GM21515 (cell line): ENCODE measurements around the gene CYB5A.

Experiments
- ATAC-seq: cut with Tn5 transposase; IDR thresholded peaks from one replicate; pipeline ENCODE4 v1.9.1; 2021; ENCODE audit not compliant: unreplicated experiment

Gene CYB5A

DNA sequence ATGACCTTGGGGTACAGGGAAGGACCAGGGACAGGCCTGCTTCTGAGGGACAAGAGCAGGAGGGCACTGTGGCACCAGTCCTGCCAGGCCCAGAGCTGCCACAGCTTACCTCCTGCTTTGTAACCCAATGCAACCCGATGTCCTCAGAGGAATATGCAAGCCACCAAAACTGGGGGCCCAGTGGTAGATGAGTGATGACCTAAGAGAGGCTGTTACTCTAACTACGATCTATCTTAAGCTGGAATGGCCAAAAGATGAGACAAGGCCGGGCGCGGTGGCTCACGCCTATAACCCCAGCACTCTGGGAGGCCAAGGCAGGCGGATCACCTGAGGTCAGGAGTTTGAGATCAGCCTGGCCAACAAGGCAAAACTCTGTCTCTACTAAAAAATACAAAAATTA, 12.8 kb downstream of the CYB5A start:
- ATAC-seq: no peak

DNA sequence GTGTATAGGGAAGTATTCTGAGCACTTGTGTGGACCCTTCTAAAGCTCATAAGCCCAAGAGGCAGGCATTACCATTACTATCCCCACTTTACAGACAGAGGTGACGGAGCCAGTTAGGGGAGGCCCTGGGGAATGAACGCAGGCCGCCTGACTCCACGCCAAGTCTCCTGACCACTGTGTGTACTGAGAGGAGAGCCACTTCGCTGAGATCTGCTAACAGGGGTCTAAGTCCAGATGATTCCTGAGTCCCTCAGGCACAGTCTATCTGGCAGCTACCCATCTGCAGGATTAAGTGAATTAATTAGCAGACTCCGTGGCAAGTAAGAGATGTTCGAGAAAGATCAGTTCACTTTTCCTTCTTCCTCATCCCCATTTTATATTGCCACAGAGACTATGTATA, 13.7 kb downstream of the CYB5A start:
- ATAC-seq: no peak

DNA sequence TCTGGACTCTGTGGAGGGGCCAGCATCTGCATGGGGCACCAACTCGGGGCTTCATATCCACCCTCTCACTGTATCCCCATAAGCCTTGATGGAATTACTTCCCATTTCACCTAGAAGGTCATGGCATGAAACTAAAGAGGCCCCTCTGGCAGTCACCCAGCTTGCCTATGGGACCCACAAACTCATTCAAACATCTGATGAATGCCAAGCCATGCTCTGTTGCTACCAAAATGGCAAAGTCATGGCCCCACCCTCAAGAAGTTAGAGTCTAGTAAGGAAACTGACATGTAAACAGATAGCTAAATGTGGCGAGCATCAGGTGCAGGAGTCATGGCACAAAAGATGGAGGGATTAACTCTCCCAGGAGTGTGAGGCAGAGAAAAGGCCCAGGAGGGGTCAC, 14.5 kb downstream of the CYB5A start:
- no peak for ATAC-seq

DNA sequence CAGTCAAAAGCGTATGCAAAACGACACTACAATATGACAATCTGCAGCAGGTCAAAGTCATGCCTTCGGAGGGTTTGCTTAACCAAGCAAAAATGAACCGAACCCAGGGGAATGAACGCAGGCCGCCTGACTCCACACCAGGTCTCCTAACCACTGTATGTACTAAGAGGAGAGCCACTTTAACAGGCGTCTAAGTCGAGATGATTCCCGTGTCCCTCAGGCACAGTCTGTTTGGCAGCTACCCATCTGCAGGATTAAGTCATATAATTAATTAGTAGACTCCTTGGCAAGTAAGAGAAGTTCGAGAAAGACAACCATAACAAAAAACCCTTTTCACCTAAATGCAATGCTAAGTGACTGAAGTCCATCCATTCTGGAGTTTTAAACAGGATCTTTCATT, 15.2 kb downstream of the CYB5A start:
- no peak for ATAC-seq

DNA sequence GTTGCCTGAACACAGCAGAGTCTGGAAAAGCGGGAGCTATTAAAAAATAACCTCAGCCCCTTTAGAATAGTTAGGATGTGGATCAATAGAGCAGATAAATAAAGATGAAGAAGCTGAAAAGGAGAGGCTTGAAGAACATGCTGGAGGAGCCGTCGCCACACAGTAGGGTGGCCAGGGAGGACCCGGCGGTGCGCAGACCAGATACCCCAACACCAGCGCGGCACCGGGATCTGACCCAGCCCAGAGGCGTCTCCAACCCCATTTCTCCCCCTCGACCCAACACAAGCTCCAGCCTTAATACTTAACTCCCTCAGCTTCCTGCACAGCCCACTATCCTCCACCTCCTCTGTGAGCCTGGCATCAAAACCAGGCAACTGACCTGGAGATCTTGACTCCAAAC, 16.0 kb downstream of the CYB5A start:
- no peak for ATAC-seq

DNA sequence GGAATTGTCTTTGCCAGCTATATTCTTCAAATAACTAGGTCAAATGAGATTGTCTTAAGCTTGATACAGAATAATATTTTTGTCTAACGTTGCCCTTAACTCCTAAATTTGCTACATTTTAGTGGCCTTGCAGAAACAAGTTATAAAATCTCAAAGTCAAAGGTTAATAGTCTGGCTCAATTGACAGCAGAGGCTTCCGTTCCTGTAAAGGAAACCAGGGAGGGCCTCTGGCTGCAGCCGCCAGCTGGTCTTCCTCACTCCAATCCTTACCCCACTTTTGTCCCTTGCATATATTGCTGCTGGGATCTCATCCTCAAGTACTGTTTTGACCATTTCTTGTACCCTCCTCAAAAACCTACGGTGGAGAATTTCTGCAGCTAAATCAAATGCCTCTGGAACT, 17.1 kb downstream of the CYB5A start:
- no peak for ATAC-seq

DNA sequence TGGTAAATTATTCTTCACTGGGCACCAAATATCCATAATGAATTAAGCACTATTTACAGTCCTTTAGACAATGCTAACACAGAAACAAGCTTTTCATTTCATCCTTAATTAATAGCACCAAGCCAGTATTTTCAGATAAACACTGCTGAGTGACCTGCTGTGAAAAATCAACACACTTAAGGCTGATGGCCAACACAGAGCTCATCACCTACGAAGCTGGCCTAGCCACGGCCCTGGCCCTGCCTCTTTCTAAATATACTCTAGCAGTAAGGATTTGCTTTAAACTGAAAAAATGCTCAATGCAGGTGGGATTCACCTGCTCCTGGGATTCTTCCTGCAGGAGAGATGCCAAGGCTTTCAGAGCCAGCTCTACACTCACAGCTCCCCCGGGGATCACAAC, 18.4 kb downstream of the CYB5A start:
- ATAC-seq: no peak

DNA sequence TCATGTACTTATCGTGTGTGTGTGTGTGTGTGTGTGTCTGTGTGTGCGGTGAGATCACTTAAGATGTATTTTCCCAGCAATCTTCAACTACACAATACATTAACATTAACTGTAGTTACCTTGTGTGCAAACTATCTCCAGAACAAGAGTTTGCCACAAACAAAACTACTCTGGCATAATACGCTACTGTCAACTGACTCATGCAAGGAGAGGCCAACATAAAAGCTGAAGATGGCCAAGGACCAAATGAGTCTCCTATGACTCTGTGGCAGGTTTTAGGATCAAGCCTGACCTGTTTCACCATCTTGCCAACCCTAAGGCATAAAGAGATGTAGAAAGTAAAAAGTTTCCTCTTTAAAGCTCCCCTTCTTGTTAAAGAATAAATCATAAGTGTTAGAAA, 20.1 kb downstream of the CYB5A start:
- ATAC-seq: no peak

DNA sequence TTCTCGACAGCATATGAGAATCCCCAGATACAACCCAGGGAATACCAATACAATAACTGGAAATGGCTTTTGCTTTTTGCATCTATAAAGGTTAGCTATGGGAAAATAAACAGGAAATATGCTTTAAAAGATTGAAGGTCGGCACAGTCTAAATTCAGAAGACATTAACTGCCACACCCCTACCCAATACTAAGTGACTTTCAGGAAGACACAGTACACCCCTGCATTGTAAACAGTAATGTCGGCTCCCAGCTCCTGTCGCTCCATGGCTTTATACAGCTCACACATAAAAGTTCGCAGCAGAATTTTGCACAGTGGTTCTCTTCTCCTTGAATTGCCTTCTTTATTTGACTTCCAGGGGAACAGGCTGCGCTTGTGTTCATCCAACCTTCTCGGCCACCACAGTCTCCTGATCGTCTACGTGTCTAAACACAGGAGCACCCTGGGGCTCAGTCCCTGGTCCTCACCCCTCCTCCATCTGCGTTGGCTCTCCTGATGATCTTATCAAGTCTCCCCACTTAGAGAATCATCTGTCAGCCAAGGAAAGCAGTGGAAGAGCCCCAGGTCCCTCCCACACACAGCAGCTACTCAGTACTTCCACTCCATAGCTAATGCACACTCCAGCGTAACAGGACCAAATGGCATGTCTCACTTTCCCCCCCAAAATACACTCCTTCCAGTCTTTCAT, 22.7 kb downstream of the CYB5A start:
- ATAC-seq: no peak

DNA sequence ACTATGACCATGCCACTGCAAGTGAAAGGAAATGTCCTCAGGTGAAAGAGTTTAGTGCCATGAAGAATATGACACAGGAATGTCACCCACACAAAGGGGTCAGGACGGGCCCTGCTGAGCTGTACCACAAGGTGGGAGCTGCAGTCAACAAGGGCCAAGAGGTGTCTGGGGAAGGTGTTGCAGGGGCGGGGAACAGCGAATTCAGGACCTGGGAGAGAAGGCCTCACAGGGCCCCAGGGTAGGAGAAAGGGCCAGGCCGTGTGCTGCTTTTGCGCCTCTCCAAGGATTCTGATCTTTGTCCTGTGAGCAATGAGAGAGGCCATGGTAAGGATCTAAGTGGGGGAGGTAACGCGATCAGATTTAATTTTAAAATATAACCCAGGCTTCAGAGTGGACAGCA, 23.6 kb downstream of the CYB5A start:
- no peak for ATAC-seq

DNA sequence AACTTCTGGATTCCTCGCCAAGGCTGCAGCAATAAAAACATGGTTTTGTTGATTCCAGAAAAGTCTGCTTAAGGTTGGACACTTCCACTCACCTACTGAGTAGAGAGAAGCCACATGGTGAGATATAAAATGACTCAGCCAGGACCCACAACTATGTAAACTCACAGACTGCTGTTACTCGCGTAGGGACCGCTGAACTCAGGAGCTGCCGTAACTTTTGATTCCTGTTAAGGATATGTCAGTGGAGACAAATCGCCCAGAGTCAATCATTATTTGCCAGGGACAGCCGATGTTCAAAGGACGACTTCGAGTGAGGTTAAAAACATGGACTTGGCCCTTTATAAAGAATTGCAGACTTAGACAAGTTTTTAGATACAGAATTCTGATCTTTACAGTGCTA, 25.6 kb downstream of the CYB5A start:
- ATAC-seq: no peak

DNA sequence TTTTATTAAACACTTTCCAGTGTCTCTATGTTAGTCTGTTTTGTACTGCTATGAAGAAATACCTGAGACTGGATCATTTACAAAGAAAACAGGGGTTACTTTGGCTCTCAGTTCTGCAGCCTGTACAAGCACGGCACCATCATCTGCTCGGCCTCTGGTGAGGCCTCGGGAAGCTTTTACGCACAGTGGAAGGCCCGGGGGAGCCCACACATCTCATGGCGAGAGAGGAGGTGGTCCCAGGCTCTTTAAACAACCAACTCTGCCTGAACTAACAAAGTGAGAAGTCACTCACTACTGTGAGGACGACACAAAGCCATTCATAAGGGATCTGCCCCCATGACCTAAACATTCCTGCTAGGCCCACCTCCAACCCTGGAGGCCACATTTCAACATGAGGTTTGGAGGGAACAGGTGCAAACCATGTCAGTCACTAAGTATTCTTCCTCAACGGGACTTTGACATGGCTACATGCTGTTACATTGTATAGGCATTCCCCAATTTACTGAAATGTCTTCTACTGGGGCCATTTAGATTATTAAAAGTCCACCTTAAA, 26.1 kb downstream of the CYB5A start:
- no peak for ATAC-seq

DNA sequence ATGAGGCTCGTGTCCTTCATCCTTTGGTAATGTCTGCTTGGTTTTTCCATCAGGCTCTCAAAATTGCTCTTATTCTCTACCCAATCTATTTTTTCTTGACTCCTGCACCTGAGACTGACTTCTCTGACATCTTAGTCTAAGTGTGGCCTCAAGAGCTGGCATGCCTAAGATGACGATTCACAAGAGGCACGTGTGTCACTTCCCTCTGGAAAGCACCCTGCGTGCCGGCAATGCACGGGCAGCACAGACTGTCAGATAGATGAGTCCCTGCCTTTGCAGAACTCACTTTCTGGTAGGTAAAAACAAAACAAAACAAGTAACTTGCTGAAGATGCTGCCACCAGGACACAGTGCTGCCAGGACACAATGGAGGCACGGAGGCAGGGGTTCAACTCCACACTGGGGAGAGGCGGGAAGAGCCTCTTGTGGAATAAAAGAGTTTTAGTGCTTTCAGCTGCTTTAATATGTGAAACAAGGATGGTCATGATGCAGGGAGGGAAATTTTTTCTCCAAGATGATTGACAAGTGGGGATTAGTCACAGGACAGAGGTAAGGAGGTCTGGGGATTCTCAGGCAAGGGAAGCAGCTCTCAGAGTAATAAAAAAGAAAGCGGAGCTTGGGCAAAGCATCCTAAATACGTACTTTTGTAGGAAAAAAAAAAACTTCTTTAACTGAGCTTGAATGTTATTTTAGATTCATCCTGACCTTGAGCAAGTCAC, 27.3 kb downstream of the CYB5A start:
- peak; percentile 94 for ATAC-seq

DNA sequence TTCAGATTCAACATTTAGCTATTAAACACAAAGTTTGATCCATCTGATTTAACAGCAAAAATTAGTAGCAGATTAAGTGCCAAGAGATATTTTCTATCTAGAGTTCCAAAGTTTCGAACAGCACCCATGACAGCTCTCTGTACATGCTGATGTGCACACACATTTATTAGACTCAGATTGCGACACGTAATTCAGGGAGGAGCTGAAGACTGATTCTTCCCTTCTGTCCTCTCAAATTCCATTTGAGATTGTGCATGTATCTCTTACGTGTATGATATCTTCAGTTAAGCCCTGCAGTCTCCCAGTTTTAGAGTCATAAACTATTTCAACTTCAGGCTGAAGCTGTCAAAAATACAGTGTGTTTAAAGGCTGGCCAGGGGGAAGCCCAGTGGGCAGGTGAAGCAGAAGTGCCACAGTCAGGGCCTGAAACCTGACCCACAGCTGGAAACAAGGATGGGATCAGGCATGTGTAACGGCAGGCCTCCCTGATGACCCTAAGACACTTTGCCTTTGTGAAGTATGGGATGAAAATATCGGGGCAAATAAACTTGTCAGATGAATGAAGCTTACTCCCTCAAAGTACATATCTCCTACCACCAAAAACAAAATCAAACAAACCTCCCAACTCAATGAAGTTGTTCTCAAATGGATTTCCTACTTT, 30.6 kb downstream of the CYB5A start:
- no peak for ATAC-seq

DNA sequence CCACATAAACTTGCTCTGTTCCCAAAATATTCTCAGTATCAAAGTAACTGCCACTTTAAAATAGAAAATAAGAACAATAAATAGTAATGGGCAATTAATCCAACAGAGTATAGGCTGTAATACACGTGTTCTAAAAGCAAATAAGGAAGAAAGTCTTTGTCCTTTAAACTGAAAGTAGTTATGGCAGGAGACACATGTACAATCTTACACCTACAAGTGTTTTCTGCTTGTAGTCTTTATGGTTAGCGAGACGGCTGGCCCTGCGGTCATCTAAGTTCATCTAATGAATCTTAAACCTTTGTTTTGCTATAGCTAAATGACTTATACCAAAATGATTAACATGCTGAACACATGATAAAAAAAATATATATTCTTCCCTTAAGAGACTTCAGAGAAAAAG, 32.4 kb downstream of the CYB5A start:
- ATAC-seq: no peak

DNA sequence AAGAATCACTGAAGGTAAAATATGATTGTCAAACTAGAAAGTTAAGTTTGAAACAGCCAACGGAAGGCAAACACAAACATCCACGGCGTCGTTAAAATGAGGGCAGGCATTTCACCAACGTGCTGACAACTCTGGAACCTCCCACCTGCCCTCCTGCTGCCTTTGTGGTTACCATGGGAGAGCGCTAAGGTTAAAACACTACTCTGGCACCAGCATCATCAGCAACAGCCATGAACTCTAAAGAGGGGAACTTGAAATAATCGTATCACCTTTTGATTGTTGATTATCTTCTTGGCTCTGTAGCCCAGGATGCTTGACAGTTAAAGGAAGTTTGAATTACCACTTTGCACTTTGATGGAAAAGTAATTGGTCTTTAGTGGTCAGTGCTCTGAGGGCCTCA, 34.7 kb downstream of the CYB5A start:
- no peak for ATAC-seq

DNA sequence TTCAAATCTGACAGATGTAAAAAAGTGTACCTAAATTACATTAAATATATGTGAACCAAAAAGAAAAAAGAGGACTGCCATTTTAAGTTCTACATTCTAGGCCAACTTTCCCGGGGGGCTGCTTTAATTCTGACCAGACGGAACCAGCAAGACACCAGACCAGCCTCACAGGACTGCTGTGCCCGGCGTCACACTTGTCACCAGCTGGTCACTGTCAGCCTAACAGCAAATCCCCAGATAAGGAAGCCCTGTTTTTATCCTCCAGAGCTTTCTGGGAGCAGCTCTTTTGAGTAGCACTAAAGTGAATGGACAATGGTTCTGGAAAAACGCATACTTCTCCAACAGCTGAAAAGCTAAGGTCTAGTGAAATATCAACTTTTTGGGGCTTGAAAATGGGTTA, 35.6 kb downstream of the CYB5A start:
- no peak for ATAC-seq

DNA sequence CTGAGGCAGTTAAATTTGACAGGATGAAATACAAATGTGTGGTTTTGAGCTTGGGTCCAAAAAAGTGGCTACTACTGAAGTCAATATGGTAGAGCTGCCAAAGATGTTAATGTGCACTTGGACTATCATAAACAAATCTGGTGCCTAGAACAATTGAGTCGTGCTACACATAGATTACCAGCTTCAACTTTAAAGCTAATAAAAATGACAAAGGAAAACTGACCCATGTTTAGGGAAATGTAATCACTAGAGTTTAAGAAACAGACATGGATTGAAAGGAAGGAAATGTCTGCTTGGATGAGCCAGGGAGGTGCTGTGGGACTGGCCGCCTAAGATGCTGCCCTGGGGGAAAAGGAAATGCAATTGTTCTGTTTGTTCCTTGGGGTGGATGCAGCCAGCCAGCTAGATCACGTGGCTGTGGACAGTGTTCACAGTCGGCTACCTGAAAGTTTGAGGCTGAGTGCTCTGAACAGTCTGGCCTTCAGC, 36.6 kb downstream of the CYB5A start:
- ATAC-seq: no peak

DNA sequence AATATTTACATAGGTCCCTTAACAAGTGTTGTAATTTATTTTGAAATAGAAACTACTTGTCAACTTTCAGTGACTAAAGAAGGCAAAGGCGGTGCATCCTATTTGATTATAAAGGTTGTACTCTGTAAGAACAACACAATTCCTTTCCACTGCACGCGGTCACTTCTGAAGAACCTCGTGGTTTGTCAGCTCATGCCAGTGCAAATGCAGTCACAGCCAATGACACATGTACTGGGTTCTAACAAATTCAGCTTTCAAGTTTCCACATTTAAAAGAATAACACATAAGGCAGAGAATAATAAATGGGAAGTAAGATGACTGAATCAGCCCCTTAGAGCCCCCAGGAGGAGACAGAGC, 39.7 kb downstream of the CYB5A start:
- no peak for ATAC-seq

DNA sequence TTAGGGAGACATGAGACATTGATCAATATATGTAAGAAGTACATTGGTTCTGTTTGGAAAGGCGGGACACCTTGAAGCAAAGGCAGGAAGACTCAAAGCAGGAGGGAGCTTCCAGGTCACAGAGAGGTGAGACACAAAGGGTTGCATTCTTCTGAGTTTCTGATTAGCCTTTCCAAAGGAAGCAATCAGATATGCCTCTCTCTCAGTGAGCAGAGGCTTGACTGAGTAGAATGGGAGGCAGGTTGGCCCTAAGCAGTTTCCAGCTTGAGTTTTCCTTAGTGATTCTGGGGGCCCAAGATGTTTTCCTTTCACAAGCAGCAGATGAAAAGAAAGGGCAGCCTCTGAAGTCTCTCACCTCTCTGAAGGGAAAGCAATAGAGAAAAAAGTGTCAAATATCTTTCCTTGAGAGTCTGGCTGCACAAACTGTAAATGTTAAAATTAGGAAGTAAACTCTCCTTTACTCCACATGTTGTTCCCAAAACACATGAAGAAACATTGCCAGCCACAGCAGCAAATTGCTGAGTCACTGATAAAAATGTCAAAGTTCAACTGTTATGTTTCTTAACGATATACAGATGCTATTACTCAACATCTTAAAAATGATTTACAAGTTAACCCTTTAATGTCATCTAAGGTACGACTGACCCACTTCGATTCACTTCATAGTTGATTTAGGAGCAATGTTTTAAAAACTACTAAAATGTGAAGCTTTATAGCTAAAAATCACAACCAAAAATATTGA, 40.3 kb downstream of the CYB5A start:
- ATAC-seq: no peak

DNA sequence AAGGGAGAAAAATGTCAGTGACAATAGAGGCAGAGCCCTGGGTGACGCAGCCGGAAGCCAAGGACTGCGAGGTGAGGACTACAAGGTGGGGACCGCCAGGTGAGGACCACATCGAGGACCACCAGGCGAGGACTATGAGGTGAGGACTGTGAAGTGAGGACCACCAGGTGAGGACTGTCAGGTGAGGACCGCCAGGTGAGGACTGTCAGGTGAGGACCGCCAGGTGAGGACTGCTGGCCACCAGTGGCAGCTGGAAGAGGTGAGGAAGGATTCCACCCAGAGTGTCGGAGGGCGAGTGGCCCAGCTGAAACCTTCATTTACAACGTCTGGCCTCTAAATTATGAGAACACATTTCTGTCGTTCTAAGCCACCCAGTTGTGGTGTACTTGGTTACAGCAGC, 41.6 kb downstream of the CYB5A start:
- no peak for ATAC-seq
